HUES6 (cell line): ENCODE data around the gene PRSS8.
A peak's percentile ranks its signal among the peaks of the same experiment; 100 is the strongest.
"Not testable (repeated sequence)": the region's sequence is repeated elsewhere in the genome, so short reads cannot be mapped to it uniquely, and the experiment has no call there.

Source experiments
- H3K27ac ChIP-seq: 2 replicates; pipeline ENCODE4 v1.7.0; 2013; ENCODE audit warnings: low read depth, mild to moderate bottlenecking, low read length, inconsistent platforms
- H3K27me3 ChIP-seq: 2 replicates; pipeline ENCODE4 v1.6.1; 2013; ENCODE audit warnings: low read length; ENCODE audit not compliant: control insufficient read depth, insufficient read depth
- H3K36me3 ChIP-seq: 2 replicates; pipeline ENCODE4 v1.6.1; 2013; ENCODE audit warnings: low read length; ENCODE audit not compliant: control insufficient read depth, insufficient read depth
- H3K4me1 ChIP-seq: 2 replicates; pipeline ENCODE4 v1.6.1; 2013; ENCODE audit warnings: low read length; ENCODE audit not compliant: control insufficient read depth, insufficient read depth
- H3K4me3 ChIP-seq: 2 replicates; pipeline ENCODE4 v1.5.1; 2013; ENCODE audit warnings: low read depth, low read length
- H3K9ac ChIP-seq: one replicate; pipeline ENCODE4 v1.6.1; 2013; ENCODE audit warnings: mild to moderate bottlenecking, low read length
- H3K9me3 ChIP-seq: 2 replicates; pipeline ENCODE4 v1.6.1; 2013; ENCODE audit warnings: low read depth, low read length; ENCODE audit not compliant: control insufficient read depth, insufficient read depth

The PRSS8 gene

DNA sequence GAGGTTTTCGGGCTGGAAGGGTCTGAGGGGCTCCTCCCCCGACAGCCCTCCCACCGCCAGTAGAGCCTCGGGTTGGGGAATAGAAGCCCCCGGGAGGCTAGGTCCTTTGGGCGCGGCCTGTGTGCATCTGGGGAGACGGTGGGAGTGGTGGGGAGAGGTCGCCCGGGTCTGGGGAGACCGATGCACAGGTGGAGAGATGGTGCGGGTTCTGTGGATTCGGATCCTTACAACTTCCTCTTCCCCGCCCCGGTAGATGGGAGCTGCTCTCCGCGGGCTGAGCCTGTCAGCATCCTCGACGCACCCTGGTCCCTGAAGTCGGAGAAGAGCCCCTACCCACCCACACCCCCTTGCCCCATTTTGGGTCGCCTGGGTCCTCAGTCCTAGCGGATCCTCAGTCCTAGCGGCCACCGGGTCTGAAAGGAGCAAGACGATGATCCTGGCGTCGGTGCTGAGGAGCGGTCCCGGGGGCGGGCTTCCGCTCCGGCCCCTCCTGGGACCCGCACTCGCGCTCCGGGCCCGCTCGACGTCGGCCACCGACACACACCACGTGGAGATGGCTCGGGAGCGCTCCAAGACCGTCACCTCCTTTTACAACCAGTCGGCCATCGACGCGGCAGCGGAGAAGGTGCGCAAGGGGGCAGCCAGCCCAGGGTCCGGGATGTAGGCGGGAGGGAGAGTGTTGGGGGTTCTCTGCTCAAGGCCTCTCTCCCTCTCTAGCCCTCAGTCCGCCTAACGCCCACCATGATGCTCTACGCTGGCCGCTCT is 26.6 kb downstream of the PRSS8 start:
- Histone ChIP-seq H3K4me3 (peak overlapping the region; percentile 90), H3K27ac (peak overlapping the region; percentile 32; the same call in 1 of the 2 replicates)

DNA sequence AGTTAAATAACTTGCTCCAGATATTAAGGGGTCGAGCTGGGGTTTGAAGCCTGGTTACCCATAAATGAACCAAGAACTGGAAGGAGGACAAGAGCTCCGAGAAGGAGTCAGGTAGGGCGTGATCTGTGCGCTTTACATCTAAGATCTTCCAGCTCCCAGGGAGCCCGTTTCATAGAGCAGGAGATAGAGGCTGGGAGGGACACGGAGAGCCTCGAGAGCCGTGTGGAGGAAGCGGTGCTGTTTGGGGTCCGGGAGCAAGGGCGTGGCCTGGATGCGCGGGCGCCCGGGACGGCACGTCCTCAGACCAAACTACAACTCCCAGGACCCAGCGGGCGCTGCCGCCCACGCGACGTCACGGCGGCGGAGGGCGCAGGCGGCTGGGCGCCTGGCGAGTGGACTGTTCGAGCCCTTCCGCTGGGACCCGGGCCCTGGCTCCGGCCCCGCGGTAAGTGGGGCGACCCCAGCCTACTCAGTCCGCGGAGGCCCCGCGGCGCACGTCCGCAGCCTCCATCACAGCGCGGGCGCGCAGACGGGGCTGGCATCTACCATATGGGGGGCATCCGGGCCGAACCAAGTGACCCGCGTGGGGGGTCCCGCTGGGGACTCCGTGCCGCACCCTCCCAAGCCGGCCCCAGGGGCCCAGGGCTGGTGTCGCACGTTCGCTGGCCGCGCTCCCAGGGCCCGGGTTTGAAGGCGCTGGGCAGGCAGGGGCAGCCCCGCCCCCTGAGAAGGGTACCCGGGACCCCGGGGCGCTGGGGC is 27.3 kb downstream of the PRSS8 start, which contains the start of gene BCKDK:
BCKDK (plus strand) TSS at position 352 of the 759 bp plus-strand sequence. CDS start 838 bp downstream, outside the sequence.
- peak within 1 kb of the TSS; percentile 82 for H3K9ac ChIP-seq
- peaks cover 39% of the 10 kb centered on the region for H3K36me3 ChIP-seq
- peaks cover 2% of the 10 kb centered on the region; the same call in 1 of the 2 replicates for H3K9me3 ChIP-seq
- H3K27ac ChIP-seq: peak within 1 kb of the TSS; percentile 32; the same call in 1 of the 2 replicates
- H3K27me3 ChIP-seq: no peaks in the 10 kb centered on the region
- H3K4me3 ChIP-seq: peak within 1 kb of the TSS; percentile 90
- H3K4me1 ChIP-seq: peaks cover 7% of the 10 kb centered on the region; the same call in 1 of the 2 replicates

More for the DNA sequence above, 26.6 kb downstream of the PRSS8 start:
- peak overlapping the region; percentile 82 for H3K9ac ChIP-seq
- H3K9me3 ChIP-seq: no peaks in the 10 kb centered on the region
- H3K36me3 ChIP-seq: peaks cover 39% of the 10 kb centered on the region
- H3K27me3 ChIP-seq: no peaks in the 10 kb centered on the region
- peaks cover 7% of the 10 kb centered on the region; the same call in 1 of the 2 replicates for H3K4me1 ChIP-seq

DNA sequence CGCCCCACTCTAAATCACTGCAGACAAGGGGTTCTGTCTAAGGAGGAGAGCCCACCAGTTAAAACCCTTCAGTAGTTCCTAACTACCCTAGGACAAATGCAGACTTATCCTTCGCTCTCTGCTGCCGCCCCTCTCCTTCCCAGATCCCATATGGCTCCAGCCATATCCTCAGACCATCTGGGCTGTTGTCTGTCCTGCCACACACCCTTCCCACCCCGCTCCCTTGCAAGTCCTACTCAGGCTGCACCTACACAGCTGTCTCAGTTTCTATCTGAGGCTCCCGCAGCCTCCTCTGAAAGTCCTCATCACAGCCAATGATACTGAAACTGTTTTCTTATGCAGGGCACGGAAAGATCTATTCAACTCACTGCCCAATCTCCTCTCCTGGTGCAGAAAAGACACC is 28.1 kb downstream of the PRSS8 start:
- no peak overlapping the region for H3K27ac ChIP-seq
- H3K27me3 ChIP-seq: no peaks in the 10 kb centered on the region
- H3K4me3 ChIP-seq: peak overlapping the region; percentile 90
- peaks cover 3% of the 10 kb centered on the region; the same call in 1 of the 2 replicates for H3K9me3 ChIP-seq
- H3K4me1 ChIP-seq: peaks cover 7% of the 10 kb centered on the region; the same call in 1 of the 2 replicates
- no peak overlapping the region for H3K9ac ChIP-seq
- peaks cover 32% of the 10 kb centered on the region for H3K36me3 ChIP-seq

DNA sequence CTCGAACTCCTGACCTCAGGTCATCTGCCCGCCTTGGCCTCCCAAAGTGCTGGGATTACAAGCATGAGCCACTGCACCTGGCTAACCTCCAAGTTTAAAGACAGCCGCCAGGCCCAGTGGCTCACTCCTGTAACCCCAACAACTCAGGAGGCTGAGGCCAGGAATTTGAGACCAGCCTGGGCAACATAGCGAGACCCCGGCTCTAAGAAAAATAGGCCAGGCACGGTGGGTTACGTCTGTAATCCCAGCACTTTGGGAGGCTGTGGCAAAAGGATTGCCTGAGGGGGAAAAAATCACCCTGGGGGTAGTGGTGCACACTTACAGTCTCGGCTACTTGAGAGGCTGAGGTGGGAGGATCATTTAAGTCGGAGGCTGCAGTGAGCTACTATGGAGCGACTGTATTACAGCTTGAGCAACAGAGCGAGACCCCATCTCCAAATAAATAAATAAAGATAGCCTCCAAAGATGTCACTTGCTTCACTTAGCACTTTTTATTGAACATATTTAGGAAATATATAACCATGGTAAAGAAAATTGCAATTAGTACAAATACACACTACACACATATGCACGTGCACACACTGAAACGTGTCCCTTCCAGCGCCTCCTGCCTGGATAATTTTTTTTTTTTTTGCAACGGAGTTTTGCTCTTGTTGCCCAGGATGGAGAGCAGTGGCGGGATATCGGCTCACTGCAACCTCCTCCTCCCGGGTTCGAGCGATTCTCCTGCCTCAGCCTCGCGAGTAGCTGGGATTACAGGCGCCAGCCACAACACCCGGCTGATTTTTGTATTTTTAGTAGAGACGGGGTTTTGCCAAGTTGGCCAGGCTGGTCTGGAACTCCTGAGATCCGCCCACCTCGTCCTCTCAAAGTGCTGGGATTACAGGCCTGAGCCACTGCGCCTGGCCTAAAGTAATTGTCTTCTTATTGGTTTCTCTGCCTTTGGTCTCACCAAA is 28.7 kb downstream of the PRSS8 start:
- Histone ChIP-seq H3K4me3 (no peak overlapping the region), H3K36me3 (peaks cover 25% of the 10 kb centered on the region), H3K9ac (no peak overlapping the region), H3K27ac (no peak overlapping the region), H3K4me1 (peaks cover 7% of the 10 kb centered on the region; the same call in 1 of the 2 replicates), H3K27me3 (no peaks in the 10 kb centered on the region), H3K9me3 (peaks cover 3% of the 10 kb centered on the region; the same call in 1 of the 2 replicates)

DNA sequence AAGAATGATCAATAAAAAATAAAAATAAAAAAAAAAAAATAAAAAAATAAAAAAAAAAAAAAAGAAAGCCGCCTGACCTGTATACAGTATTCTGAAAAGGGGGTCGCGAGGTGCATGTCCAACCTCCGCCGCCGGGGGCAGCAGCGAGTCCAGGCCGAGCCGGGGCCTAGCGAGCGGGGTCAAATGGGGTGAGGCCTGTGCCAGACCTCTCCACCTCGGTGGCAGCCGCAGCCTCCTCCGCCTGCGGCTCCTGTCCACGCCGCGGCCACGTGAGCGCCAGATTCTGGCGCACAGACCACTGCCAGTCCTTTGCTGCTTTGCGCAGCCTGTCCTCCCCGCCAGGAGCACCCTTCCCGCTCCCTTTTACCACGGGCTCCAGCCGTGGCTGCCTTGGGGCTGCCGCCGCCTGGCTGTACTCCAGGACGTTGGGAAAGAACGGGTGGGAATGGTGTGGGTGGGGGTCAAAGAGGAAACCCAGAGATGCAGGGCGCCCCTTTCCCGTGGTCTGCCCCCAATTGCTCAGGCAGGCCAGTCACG is 29.8 kb downstream of the PRSS8 start:
- Histone ChIP-seq H3K27me3 (no peaks in the 10 kb centered on the region), H3K9me3 (peaks cover 3% of the 10 kb centered on the region; the same call in 1 of the 2 replicates), H3K4me3 (peak overlapping the region; percentile 25), H3K4me1 (peaks cover 7% of the 10 kb centered on the region; the same call in 1 of the 2 replicates), H3K27ac (no peak overlapping the region), H3K36me3 (peaks cover 15% of the 10 kb centered on the region), H3K9ac (no peak overlapping the region)

DNA sequence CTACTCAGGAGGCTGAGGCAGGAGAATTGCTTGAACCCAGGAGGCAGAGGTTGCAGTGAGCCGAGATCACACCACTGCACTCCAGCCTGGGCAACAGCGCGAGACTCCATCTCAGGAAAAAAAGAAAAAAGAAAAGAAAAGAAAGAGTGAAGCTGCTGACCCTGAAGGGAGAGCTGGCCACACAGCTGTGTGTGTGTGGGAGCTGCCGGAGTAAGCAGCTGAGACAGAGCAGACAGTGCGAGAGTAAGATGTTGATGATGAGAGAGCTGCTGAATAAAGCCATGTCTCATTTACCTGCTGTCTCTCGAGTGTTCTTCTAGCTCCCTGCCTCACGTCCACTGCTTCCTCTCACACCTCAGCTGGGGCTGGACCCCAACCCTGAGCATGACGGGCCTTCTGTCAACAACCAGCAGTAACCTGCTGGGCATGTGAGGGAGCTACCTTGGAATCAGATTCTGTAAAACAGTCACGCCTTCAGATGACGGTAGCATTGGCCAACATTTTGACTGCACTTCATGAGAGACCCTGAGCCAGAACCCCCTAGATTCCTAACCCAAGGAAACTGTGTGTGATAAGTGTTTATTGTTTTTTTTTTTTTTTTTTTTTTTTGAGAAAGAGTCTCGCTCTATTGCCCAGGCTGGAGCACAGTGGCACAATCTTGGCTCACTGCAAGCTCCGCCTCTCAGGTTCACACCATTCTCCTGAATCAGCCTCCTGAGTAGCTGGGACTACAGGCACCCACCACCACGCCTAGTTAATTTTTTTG is 34.5 kb downstream of the PRSS8 start:
- H3K4me1 ChIP-seq, H3K27me3 ChIP-seq, H3K9ac ChIP-seq, H3K9me3 ChIP-seq, H3K36me3 ChIP-seq, H3K4me3 ChIP-seq, H3K27ac ChIP-seq: not testable (repeated sequence)

DNA sequence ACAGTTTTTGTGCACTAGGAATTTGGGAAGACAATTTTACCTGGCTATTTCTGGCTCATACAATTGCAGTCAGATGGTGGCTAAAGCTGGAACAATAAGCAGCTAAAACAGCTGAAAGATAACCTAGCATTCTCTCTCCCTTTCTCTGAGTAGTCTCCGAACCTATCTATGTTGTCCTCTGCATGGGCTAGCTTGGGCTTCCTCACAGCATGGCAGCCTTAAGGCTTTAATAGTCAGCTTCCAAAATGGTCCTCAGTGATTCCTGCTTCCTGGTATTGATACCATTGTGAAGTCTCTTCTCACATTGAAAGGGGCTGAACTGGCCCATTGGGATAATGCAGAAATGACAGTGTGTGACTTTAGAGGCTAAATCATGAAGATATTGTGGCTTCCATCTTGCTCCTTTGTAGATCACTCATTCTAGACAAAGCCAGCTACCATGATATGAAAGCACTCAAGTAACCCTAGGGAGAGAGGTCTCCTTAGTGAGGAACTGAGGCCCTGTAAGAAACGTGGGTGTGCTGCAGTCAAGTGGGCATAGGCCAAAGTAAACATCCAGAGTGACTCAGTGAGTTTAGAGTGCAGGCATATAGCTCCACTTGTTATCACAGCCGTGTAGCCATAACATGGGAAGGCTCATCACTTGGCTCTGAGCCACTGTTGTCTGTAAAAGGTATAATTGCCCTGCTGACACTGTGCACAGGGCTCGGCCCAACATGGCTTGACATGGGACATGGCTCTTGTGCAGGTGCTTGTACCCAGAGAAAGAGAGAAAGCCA is 35.5 kb downstream of the PRSS8 start:
- Histone ChIP-seq H3K4me3 (no peak overlapping the region), H3K27ac (no peak overlapping the region), H3K36me3 (no peaks in the 10 kb centered on the region), H3K9me3 (peaks cover 3% of the 10 kb centered on the region; the same call in 1 of the 2 replicates), H3K9ac (no peak overlapping the region), H3K4me1 (no peaks in the 10 kb centered on the region), H3K27me3 (no peaks in the 10 kb centered on the region)

DNA sequence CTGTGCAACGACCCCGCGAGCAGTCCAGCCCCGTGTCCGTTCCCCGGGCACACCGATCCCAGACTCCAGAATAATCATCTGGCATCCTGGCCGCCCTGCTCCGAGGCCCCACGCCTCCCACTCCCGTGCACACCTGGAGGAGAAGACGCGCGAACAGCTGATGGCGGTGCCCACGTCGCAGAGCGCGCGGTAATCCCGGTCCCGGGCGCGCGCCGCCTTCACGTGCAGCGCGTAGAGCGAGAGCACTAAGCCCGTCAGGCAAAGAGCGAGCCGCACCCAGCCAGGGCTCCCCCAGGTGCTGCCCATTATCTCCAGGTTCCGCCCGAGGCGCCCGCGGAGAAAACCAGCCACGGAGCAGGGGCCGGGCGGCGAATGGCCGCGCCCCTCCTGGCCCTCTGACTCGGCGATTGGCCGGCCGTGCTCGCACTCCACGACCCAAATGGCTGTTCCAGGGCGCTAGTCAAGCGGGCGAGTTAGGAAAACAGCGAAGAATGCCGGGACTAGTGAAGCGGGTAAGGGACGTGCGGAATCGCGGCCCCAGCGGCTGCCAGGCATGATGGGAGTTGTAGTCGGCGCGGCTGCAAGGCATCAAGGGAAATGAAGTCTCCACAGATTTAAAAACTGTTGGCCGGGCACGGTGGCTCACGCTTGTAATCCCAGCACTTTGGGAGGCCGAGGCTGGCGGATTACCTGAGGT is 41.0 kb downstream of the PRSS8 start, which contains the start of gene VKORC1:
VKORC1 (minus strand) TSS at position 374 of the 697 bp plus-strand sequence; CDS start at position 306, 68 bp downstream.
- Histone ChIP-seq H3K9me3 (no peaks in the 10 kb centered on the region), H3K27me3 (no peaks in the 10 kb centered on the region), H3K4me1 (peaks cover 4% of the 10 kb centered on the region; the same call in 1 of the 2 replicates)

DNA sequence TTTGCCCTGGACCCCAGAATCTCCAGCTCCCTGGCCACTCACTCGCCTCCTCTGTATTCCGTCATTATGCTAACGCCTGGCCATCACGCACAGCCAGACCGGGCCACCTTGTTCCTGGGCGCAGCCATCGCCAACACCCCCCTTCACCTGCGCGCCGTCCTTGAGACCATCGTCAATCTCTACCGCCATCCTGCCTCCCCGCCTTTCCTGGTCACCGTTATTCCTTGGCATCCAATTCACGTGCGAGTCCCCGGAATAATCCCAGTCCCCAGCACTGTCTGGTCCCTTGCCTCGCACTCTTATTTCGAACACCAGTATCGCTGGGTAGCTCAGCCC is 41.5 kb downstream of the PRSS8 start:
- Histone ChIP-seq H3K9me3 (no peaks in the 10 kb centered on the region), H3K36me3 (peaks cover 19% of the 10 kb centered on the region), H3K27ac (peak overlapping the region; percentile 53; the same call in 1 of the 2 replicates), H3K27me3 (no peaks in the 10 kb centered on the region), H3K4me1 (peaks cover 4% of the 10 kb centered on the region; the same call in 1 of the 2 replicates), H3K4me3 (peak overlapping the region; percentile 85), H3K9ac (peak overlapping the region; percentile 92)

More for the DNA sequence above, 41.0 kb downstream of the PRSS8 start, which contains the start of gene VKORC1:
- Histone ChIP-seq H3K9ac (peak within 1 kb of the TSS; percentile 92), H3K36me3 (peaks cover 15% of the 10 kb centered on the region), H3K4me3 (peak within 1 kb of the TSS; percentile 85), H3K27ac (peak within 1 kb of the TSS; percentile 53)
